WTC11 (cell line): ENCODE results near the gene SEC23IP. TPM values are rescaled to one million over a fixed set of nuclear protein-coding genes. Genes with fewer than 3 reads are reported as not detected.

ENCODE experiments used
- ATF6 ChIP-seq: sonication (generic); formaldehyde crosslinking; IDR thresholded peaks from 2 replicates; pipeline ENCODE4 v1.8.1; 2023; ENCODE audit warnings: mild to moderate bottlenecking, missing genetic modification reagents
- CBFB ChIP-seq: sonication (generic); formaldehyde crosslinking; IDR thresholded peaks from 2 replicates; pipeline ENCODE4 v1.8.1; 2022; ENCODE audit warnings: mild to moderate bottlenecking, low read depth, missing genetic modification reagents
- CREB1 ChIP-seq: sonication (generic); formaldehyde crosslinking; IDR thresholded peaks from 2 replicates; pipeline ENCODE4 v1.8.0; 2023; ENCODE audit warnings: mild to moderate bottlenecking, missing genetic modification reagents
- FOXJ3 ChIP-seq: sonication (generic); formaldehyde crosslinking; IDR thresholded peaks from 2 replicates; pipeline ENCODE4 v1.9.0; 2021; ENCODE audit warnings: missing genetic modification reagents, mild to moderate bottlenecking, borderline replicate concordance
- FOXK1 ChIP-seq: sonication (generic); formaldehyde crosslinking; IDR thresholded peaks from 2 replicates; pipeline ENCODE4 v1.8.0; 2022; ENCODE audit warnings: mild to moderate bottlenecking, moderate library complexity, missing genetic modification reagents
- FOXP1 ChIP-seq: sonication (generic); formaldehyde crosslinking; IDR thresholded peaks from 2 replicates; pipeline ENCODE4 v1.8.0; 2022; ENCODE audit warnings: missing genetic modification reagents, mild to moderate bottlenecking, moderate library complexity, borderline replicate concordance
- HMGXB4 ChIP-seq: sonication (generic); formaldehyde crosslinking; IDR thresholded peaks from 2 replicates; pipeline ENCODE4 v1.8.1; 2023; ENCODE audit warnings: mild to moderate bottlenecking, moderate library complexity, missing genetic modification reagents
- JUN ChIP-seq: sonication (generic); formaldehyde crosslinking; IDR thresholded peaks from 2 replicates; pipeline ENCODE4 v1.8.0; 2023; ENCODE audit warnings: mild to moderate bottlenecking, missing genetic modification reagents
- MYBL2 ChIP-seq: sonication (generic); formaldehyde crosslinking; IDR thresholded peaks from 2 replicates; pipeline ENCODE4 v1.8.1; 2023; ENCODE audit warnings: mild to moderate bottlenecking, moderate library complexity, missing genetic modification reagents
- NFATC4 ChIP-seq: fragments of 250-450 bp; sonication (Bioruptor Pico); IDR thresholded peaks from 2 replicates; pipeline ENCODE4 v1.9.0; 2021; ENCODE audit warnings: mild to moderate bottlenecking
- NFYB ChIP-seq: sonication (generic); formaldehyde crosslinking; conservative IDR thresholded peaks from 2 replicates; pipeline ENCODE4 v1.8.0; 2022; ENCODE audit warnings: low read depth, missing genetic modification reagents
- NR1H2 ChIP-seq: sonication (generic); formaldehyde crosslinking; IDR thresholded peaks from 2 replicates; pipeline ENCODE4 v1.9.0; 2021; ENCODE audit warnings: mild to moderate bottlenecking, moderate library complexity, missing genetic modification reagents
- NR2C2 ChIP-seq: sonication (generic); formaldehyde crosslinking; IDR thresholded peaks from 2 replicates; pipeline ENCODE4 v1.8.0; 2022; ENCODE audit warnings: mild to moderate bottlenecking, missing genetic modification reagents
- RORB ChIP-seq: fragments of 250-450 bp; sonication (Bioruptor Pico); IDR thresholded peaks from 2 replicates; pipeline ENCODE4 v1.9.0; 2021; ENCODE audit warnings: mild to moderate bottlenecking
- SMAD4 ChIP-seq: sonication (generic); formaldehyde crosslinking; IDR thresholded peaks from 2 replicates; pipeline ENCODE4 v1.8.0; 2022; ENCODE audit warnings: mild to moderate bottlenecking, missing genetic modification reagents
- TCF7 ChIP-seq: sonication (generic); formaldehyde crosslinking; IDR thresholded peaks from 2 replicates; pipeline ENCODE4 v1.8.0; 2022; ENCODE audit warnings: mild to moderate bottlenecking, low read depth, missing genetic modification reagents, moderate library complexity
- ZNF232 ChIP-seq: sonication (generic); formaldehyde crosslinking; IDR thresholded peaks from 2 replicates; pipeline ENCODE4 v1.8.0; 2022; ENCODE audit warnings: mild to moderate bottlenecking, missing genetic modification reagents
- ZNF396 ChIP-seq: fragments of 250-450 bp; sonication (Bioruptor Pico); IDR thresholded peaks from 2 replicates; pipeline ENCODE4 v1.8.0; 2021; ENCODE audit warnings: mild to moderate bottlenecking, moderate library complexity, borderline replicate concordance
- ZNF423 ChIP-seq: fragments of 250-450 bp; sonication (Bioruptor Pico); IDR thresholded peaks from 2 replicates; pipeline ENCODE4 v2.1.2; 2022; ENCODE audit warnings: mild to moderate bottlenecking, moderate library complexity
- ZSCAN18 ChIP-seq: fragments of 250-450 bp; sonication (Bioruptor Pico); IDR thresholded peaks from 2 replicates; pipeline ENCODE4 v2.1.2; 2022; ENCODE audit warnings: mild to moderate bottlenecking, moderate library complexity
- total RNA-seq: library from RNA; stranded (reverse); gene quantifications from 3 replicates; pipeline ENCODE4 v1.2.3, GENCODE V29; 2021
- TF ChIP-seq, protein P1 (sequence below): fragments of 200-600 bp; IDR thresholded peaks from 2 replicates; pipeline ENCODE4 v1.8.0; 2022; ENCODE audit warnings: antibody characterized with exemption
- TF ChIP-seq, protein P2 (sequence below): sonication (generic); formaldehyde crosslinking; IDR thresholded peaks from 2 replicates; pipeline ENCODE4 v1.8.0; 2022; ENCODE audit warnings: mild to moderate bottlenecking, missing genetic modification reagents
- TF ChIP-seq, protein P3 (sequence below): sonication (generic); formaldehyde crosslinking; IDR thresholded peaks from 2 replicates; pipeline ENCODE4 v1.8.0; 2022; ENCODE audit warnings: mild to moderate bottlenecking, missing genetic modification reagents
- TF ChIP-seq, protein P4 (sequence below): sonication (generic); formaldehyde crosslinking; conservative IDR thresholded peaks from 2 replicates; pipeline ENCODE4 v1.8.1; 2022; ENCODE audit warnings: mild to moderate bottlenecking, missing genetic modification reagents
- TF ChIP-seq, protein P5 (sequence below): sonication (generic); formaldehyde crosslinking; IDR thresholded peaks from 2 replicates; pipeline ENCODE4 v1.8.0; 2022; ENCODE audit warnings: missing genetic modification reagents

Gene SEC23IP
- total RNA-seq, 1 experiment from 2014 or later, result 82.3 TPM

- no peak for TF ChIP-seq NFYB (CRISPR knock-in tag)
- no peak for TF ChIP-seq NR2C2 (CRISPR knock-in tag)
- TF ChIP-seq, protein P1, sequence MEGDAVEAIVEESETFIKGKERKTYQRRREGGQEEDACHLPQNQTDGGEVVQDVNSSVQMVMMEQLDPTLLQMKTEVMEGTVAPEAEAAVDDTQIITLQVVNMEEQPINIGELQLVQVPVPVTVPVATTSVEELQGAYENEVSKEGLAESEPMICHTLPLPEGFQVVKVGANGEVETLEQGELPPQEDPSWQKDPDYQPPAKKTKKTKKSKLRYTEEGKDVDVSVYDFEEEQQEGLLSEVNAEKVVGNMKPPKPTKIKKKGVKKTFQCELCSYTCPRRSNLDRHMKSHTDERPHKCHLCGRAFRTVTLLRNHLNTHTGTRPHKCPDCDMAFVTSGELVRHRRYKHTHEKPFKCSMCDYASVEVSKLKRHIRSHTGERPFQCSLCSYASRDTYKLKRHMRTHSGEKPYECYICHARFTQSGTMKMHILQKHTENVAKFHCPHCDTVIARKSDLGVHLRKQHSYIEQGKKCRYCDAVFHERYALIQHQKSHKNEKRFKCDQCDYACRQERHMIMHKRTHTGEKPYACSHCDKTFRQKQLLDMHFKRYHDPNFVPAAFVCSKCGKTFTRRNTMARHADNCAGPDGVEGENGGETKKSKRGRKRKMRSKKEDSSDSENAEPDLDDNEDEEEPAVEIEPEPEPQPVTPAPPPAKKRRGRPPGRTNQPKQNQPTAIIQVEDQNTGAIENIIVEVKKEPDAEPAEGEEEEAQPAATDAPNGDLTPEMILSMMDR, result no peak
- no peak for TF ChIP-seq NR1H2 (CRISPR knock-in tag)
- TF ChIP-seq ATF6, result no peak
- TF ChIP-seq ZNF396 (CRISPR knock-in tag), result no peak
- TF ChIP-seq FOXK1 (CRISPR knock-in tag), result peak; percentile 35
- TF ChIP-seq, protein P2, sequence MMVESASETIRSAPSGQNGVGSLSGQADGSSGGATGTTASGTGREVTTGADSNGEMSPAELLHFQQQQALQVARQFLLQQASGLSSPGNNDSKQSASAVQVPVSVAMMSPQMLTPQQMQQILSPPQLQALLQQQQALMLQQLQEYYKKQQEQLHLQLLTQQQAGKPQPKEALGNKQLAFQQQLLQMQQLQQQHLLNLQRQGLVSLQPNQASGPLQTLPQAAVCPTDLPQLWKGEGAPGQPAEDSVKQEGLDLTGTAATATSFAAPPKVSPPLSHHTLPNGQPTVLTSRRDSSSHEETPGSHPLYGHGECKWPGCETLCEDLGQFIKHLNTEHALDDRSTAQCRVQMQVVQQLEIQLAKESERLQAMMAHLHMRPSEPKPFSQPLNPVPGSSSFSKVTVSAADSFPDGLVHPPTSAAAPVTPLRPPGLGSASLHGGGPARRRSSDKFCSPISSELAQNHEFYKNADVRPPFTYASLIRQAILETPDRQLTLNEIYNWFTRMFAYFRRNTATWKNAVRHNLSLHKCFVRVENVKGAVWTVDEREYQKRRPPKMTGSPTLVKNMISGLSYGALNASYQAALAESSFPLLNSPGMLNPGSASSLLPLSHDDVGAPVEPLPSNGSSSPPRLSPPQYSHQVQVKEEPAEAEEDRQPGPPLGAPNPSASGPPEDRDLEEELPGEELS (CRISPR knock-in tag), result no peak
- TF ChIP-seq MYBL2 (CRISPR knock-in tag), result no peak
- no peak for TF ChIP-seq SMAD4 (CRISPR knock-in tag)
- TF ChIP-seq NFATC4, result no peak
- TF ChIP-seq, protein P3, sequence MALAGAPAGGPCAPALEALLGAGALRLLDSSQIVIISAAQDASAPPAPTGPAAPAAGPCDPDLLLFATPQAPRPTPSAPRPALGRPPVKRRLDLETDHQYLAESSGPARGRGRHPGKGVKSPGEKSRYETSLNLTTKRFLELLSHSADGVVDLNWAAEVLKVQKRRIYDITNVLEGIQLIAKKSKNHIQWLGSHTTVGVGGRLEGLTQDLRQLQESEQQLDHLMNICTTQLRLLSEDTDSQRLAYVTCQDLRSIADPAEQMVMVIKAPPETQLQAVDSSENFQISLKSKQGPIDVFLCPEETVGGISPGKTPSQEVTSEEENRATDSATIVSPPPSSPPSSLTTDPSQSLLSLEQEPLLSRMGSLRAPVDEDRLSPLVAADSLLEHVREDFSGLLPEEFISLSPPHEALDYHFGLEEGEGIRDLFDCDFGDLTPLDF (CRISPR knock-in tag), result no peak
- TF ChIP-seq ZSCAN18 (CRISPR knock-in tag), result no peak
- TF ChIP-seq JUN (CRISPR knock-in tag), result no peak
- TF ChIP-seq RORB (CRISPR knock-in tag), result no peak
- TF ChIP-seq HMGXB4, result no peak; the same call in 1 of the 2 replicates
- TF ChIP-seq ZNF232, result no peak
- TF ChIP-seq, protein P4, sequence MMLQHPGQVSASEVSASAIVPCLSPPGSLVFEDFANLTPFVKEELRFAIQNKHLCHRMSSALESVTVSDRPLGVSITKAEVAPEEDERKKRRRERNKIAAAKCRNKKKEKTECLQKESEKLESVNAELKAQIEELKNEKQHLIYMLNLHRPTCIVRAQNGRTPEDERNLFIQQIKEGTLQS (CRISPR knock-in tag), result no peak
- TF ChIP-seq, protein P5, sequence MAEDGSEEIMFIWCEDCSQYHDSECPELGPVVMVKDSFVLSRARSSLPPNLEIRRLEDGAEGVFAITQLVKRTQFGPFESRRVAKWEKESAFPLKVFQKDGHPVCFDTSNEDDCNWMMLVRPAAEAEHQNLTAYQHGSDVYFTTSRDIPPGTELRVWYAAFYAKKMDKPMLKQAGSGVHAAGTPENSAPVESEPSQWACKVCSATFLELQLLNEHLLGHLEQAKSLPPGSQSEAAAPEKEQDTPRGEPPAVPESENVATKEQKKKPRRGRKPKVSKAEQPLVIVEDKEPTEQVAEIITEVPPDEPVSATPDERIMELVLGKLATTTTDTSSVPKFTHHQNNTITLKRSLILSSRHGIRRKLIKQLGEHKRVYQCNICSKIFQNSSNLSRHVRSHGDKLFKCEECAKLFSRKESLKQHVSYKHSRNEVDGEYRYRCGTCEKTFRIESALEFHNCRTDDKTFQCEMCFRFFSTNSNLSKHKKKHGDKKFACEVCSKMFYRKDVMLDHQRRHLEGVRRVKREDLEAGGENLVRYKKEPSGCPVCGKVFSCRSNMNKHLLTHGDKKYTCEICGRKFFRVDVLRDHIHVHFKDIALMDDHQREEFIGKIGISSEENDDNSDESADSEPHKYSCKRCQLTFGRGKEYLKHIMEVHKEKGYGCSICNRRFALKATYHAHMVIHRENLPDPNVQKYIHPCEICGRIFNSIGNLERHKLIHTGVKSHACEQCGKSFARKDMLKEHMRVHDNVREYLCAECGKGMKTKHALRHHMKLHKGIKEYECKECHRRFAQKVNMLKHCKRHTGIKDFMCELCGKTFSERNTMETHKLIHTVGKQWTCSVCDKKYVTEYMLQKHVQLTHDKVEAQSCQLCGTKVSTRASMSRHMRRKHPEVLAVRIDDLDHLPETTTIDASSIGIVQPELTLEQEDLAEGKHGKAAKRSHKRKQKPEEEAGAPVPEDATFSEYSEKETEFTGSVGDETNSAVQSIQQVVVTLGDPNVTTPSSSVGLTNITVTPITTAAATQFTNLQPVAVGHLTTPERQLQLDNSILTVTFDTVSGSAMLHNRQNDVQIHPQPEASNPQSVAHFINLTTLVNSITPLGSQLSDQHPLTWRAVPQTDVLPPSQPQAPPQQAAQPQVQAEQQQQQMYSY (CRISPR knock-in tag), result no peak
- no peak for TF ChIP-seq FOXJ3 (CRISPR knock-in tag)
- peak; percentile 50; the same call in 1 of the 2 replicates for TF ChIP-seq ZNF423 (CRISPR knock-in tag)
- no peak for TF ChIP-seq TCF7 (CRISPR knock-in tag)
- TF ChIP-seq FOXP1 (CRISPR knock-in tag), result peak; percentile 5; the same call in 1 of the 2 replicates
- 0 out of 2 replicates have a peak, but pooled peaks have one; percentile 64 for TF ChIP-seq CREB1
- TF ChIP-seq CBFB (CRISPR knock-in tag), result peak; percentile 2; the same call in 1 of the 2 replicates
Observed at GRCh38 chr10:119872860-119873681, 19.5 kb upstream of the SEC23IP start (continued).
